HG02623 (cell line): ENCODE results near the gene AK1.
"Not testable (repeated sequence)": the region's sequence is repeated elsewhere in the genome, so short reads cannot be mapped to it uniquely, and the experiment has no call there.

ENCODE experiments used
- ATAC-seq: cut with Tn5 transposase; IDR thresholded peaks from one replicate; pipeline ENCODE4 v1.9.1; 2021; ENCODE audit warnings: moderate library complexity; ENCODE audit not compliant: unreplicated experiment

The AK1 gene

GRCh38 chr9:127850286-127850830 lies 27.1 kb downstream of the AK1 start:
- no peak for ATAC-seq

- no peak for ATAC-seq
These were observed 28.5 kb downstream of the AK1 start for GRCh38 chr9:127848756-127849504.

DNA sequence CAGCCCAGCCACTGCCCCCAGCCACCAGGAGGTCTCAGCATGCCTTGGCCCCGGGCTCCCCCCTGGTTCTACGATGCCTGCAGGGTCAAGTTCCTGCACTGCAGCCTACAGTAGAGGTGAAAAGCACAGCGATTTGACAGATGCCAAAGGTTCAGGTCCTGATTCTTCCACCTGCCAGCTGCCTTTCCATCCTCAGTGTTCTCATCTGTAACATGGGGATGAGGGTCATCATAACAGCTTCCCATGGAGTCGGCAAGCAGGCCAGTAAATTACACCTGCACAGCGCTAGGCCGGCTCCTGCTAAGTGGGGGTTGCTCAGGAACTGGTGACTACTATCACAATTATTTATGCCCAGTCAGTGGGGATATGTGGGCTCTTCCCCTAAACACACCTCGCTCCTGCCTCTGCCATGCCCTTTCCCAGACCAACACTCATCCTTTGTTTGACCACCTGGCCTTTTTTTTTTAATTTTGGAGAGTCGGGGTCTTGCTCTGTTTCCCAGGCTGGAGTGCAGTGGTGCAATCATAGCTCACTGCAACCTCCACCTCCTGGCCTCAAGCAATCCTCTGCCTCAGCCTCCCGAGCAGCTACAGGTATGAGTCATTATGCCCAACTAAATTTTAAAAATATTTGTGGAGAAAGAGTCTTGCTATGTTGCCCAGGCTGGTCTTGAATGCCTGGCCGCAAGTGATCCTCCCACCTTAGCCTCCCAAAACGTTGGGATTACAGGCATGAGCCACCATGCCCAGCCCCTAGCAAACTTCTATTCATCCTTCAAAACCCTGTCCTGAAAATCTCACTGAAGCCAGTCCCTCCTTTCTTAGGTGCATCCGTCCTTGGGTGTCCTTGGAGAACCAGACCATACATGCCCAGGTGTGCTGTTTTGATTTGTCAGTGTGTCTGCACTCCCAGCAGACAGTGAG lies 29.4 kb downstream of the AK1 start:
- no peak for ATAC-seq

GRCh38 chr9:127847178-127847510 lies 30.3 kb downstream of the AK1 start:
- ATAC-seq, result no peak

DNA sequence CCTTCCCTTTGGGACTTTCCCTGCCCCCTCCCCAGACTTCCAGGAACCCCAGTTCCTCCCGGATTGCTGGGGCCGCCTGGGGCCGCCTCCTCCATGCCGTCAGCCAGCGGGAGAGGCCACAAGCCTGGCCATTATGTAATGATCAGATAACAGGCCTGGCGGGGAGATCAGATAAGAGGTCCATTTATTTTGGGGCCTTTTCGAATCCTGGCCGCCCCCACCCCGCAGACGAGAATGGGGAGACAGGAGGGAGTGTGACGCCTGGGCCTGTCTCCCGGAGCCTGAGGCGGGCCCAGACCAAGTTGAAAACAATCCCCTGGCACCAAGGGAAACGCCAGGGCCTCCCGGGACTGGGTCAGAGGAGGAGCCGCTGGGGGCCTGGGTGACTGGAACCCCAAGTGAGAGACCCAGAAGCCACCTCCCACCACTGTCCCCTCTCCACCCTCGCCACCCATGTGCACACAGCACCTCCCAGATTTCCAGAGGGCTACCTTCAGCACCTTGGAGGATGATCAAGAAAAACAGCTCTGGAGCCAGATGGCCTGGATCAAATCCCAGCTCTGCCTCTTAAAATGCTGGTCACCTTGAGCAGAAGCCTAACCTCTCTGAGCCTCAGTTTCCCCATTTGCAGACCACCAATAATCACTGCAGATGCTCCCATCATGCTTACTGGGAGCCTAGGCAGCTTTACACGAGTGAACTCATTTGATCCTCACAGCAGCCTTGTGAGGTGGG lies 30.9 kb downstream of the AK1 start:
- no peak for ATAC-seq

DNA sequence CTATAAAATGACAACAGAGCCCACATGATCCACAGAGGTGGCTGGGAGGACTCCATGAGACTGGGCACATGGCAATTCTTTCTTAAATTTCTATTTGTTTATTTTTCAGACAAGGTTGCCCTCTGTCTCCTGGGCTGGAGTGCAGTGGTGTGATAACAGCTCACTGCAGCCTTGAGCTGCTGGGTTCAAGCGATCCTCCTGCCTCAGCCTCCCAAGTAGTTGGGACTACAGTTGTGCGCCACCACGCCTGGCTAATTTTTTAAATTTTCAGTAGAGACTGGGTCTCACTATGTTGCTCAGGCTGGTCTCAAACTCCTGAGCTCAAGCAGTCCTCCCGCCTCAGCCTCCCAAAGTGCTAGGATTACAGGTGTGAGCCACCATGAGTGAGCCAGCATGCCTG lies 31.9 kb downstream of the AK1 start:
- not testable (repeated sequence) for ATAC-seq

- ATAC-seq, result no peak
These were observed 32.6 kb downstream of the AK1 start for GRCh38 chr9:127844821-127845359.

GRCh38 chr9:127841087-127841835 lies 36.2 kb downstream of the AK1 start:
- no peak for ATAC-seq

DNA sequence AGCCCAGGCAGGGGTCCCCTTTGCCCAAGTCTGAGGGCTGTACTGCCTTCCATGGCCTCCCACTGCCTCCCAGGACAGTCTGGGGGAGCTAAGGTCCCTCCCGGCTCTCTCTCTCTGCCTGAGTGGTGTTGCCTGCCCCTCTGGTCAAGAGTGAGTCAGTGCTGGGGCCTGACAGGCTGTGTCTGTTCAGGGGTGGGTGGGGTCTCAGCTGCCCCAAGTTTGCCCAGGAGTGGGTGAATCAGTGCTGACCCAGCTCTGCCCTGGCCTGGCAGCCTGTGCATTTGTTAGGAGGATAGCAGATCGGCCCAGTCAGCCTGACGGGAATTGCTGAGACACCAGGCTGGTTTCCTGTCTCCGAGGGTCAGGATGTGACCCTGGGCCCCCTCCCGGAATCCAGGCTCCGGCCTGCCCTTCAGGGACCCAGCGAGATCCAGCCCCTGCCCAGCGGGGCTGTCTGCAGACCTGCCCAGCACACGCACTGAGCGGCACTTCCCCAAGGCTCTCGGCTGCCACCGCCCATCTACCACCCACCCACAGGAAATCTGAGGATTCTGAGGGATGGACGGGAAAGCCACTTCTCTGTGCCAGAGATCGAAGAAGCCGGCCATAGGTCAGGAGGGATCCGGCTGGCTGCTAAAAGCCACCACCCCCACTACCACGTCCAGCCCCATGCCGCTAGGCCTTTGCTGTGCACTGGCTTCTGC lies 38.9 kb downstream of the AK1 start:
- no peak for ATAC-seq

DNA sequence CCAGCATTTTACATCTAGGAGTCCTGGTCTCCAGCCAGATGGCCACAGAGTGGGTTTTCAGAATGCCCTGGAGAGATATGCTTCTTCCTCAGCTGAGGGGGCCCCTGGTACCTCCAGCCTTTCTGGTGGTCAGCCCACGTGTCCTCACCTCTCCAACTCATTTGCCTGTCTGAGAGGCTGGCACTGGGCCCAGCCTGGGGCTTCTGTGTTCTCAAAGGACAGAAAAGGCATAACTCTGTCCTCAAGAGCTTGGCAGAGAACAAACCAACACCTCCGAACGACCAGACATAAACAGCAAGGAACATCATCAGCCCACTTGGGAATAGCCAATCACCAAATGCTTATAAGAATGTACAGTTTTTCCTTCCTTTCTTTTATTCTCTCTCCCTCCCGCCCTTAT lies 40.1 kb downstream of the AK1 start:
- no peak for ATAC-seq

GRCh38 chr9:127836561-127836960 lies 40.9 kb downstream of the AK1 start:
- ATAC-seq, result not testable (repeated sequence)

DNA sequence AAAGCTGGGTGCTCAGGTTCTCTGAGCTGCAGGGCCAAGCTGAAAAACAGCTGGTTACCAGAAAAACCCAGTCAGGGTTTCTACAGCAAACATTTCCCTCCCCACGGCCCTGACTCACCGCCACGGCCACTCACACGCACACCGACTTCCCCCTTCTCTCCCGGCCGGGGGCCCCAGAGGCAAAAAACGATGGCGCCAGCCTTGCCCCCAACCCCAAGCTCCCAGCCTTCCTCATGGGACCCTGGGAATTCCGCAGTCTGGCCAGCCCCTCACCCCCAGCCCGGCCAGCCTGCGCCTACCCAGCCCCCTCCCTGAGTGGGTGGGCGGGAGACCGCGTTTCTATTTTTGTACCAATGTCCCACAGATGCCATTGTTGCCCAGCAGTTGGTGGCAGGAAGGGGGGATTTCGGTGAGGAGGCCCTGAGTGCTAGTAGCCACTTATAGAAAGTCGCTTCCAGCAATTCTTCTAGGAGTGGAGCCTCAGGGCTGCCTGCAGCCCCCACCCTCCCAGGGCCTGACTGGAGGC lies 41.4 kb downstream of the AK1 start:
- no peak for ATAC-seq

- ATAC-seq, result no peak
These were observed 43.9 kb downstream of the AK1 start for GRCh38 chr9:127833555-127833954.

DNA sequence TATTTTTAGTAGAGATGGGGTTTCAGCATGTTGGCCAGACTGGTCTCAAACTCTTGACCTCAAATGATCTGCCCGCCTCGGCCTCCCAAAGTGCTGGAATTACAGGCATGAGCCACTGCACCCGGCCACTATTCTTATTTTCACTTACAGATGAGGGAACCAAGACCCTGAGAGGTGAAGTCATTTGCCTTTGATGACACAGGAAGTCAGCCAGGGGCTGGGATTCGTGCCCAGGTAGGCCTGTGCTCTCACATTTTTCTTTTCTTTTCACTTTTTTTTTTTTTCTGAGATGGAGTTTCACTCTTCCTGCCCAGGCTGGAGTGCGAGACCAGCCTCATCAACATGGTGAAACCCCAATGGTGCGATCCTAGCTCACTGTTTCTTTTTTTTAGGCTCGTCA lies 45.2 kb downstream of the AK1 start:
- ATAC-seq, result no peak

DNA sequence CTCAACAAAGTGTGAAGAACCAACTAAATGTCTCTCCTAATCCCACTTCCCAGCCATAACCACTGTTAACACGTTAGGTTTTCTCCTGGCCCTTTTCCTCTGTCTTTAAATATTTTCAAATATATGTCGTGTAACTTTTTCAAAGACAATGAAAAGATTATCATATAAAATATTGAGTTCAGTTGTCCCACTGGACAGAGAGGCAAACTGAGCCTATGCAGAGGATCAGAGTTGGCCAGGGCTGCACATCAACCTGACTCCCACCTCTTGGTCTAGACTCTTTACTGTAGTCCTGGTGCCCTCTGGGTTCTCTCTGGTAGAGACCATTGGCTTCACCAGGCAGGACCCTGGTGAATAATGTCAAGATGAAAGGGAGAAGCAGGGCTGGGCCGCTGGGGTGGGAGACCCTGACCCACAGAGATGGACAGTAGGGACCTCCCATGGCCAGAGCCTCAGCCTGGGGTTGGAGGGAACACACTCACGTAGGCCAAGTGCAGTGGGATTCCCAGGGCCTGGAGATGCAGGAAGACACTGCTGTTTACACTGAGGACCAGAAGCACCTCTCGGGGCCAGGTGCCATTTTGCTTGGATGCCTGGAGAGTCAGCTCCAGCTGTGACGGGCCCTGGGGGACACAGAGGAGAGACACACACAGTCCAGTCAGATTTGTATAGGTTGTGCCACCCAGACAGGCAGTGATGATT lies 48.1 kb downstream of the AK1 start:
- no peak for ATAC-seq

DNA sequence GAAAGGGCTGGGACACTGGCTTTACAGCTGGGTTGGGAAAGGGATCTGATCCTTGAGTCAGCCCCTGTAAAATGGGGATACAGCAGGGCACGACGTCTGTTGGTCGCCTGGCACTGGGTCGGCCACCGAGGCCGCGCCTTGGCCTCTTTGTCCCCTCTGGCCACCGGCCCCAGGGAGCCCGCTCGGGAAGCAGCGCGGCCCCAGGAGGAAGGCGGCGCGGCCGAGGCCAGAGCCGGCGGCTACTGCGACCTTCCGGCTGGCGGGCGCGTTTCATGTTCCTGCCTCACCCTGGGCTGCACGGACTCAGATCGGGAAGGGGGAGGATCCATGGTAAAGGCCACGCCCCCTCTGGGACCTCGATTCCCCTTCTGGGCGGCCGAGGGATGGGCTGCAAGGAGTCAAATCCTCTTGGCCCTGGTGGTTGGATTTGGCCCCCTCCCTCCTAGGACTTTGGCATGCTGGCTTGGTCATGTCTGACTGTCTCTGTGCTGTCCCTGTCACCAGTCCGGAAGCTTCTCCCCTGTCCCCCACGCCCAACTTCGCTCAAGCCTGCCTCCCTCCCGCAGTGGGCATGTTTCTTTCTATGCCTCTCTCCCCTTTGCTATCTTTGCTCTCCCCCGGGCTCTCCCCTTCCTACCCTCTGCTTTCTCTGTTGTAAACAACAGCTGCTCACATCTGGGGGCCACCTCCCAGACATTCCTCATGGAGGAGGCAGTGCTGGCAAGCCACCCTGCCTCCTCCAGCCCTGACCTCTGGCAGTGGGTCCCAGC lies 49.0 kb downstream of the AK1 start:
- no peak for ATAC-seq

DNA sequence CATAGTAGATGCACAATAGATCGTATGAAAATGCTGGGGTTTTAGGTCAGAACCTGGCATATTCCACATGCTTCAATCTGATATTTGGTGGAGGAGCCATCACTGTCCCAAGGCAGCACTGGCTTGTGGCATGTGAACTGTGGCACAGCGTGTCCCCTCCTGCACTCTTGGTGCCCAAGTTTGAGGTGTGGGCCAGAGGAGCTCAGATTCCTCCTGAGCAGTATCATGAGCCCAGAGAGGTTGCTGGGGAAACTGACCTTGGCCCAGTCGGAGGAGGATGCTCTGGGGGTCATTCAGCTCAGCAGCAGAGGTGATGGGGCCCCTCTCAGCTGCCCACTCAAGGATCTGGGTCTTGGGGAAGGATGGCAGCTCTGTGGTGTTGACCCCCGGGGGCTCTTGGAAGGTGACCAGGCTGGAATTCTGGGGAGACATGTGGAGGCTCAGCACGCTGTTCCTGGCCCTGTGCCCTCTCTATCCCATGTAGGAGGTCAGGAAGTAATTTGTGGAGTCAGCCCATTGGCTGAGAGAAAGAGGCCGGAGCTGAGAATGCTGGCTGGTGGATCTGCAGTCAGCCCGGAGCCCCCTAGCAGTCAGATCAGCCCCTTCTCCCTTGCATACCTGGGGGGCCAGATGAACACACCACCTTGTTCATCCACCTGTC lies 51.1 kb downstream of the AK1 start:
- no peak for ATAC-seq
